HepG2 (cell line): Measurements from ENCODE around the gene NBEAL2. TPM values are rescaled to one million over a fixed set of nuclear protein-coding genes. Genes with fewer than 3 reads are reported as not detected.

Source experiments
- ATAC-seq: fragments of 200-7000 bp; cut with Tn5 transposase; 3 replicates; pipeline ENCODE4 v1.9.1; 2020; ENCODE audit warnings: mild to moderate bottlenecking, moderate library complexity
- BruUV-seq: library from RNA; stranded (reverse); fragments of 400-500 nt; replicated peaks from 2 replicates; lab custom pipeline; 2021; lab: Mats Ljungman, UMichigan
- CTCF ChIA-PET: fragments of 300-600 bp; formaldehyde crosslinking; extraction: SDS; loops from one replicate; lab custom pipeline; 2021; ENCODE audit warnings: low total read pairs, inconsistent platforms, low intra/inter-chr PET ratio; lab: Yijun Ruan, JAX
- POLR2A ChIA-PET: fragments of 350-600 bp; sonication (Branson Sonifier 250); formaldehyde crosslinking; loops from one replicate; lab custom pipeline; 2020; ENCODE audit warnings: antibody characterized with exemption, inconsistent platforms; lab: Yijun Ruan, JAX
- DNase-seq: peaks from one replicate; pipeline ENCODE4 v3.0.0-alpha.2; 2015; ENCODE audit warnings: low spot score
- FAIRE-seq: peaks from 3 replicates; lab custom pipeline; 2011; peaks lifted over from hg19 to GRCh38; lab: Jason Lieb, UNC
- H2AFZ ChIP-seq: one replicate; pipeline ENCODE4 v1.6.1; 2011; ENCODE audit warnings: low read length, inconsistent platforms
- H3K27ac ChIP-seq: fragments of 300-600 bp; 3 replicates; pipeline ENCODE4 v1.8.0; 2011; ENCODE audit warnings: mixed run types, mild to moderate bottlenecking, mixed read lengths, low read length, inconsistent platforms; ENCODE audit not compliant: insufficient read depth; ENCODE audit errors: extremely low read length
- H3K27me3 ChIP-seq, 2 experiments: fragments of 200-600 bp in 1 of 2; 2 replicates in 1 of 2; 3 replicates in 1 of 2; pipeline versions ENCODE4 v1.6.0 to v1.8.0; 2011; ENCODE audit warnings: low read length in 2 of 2, mild to moderate bottlenecking in 2 of 2, moderate library complexity in 2 of 2, inconsistent platforms in 1 of 2; ENCODE audit not compliant: insufficient read depth in 2 of 2, control insufficient read depth in 1 of 2
- H3K36me3 ChIP-seq, 2 experiments: fragments of 200-600 bp in 1 of 2; replicated peaks in 1 of 2; 2 replicates in 1 of 2; 3 replicates in 1 of 2; pipeline versions ENCODE4 v1.5.1 to v1.8.0; 2011; ENCODE audit warnings: low read length in 2 of 2, inconsistent platforms in 1 of 2; ENCODE audit not compliant: insufficient read depth in 2 of 2, control insufficient read depth in 1 of 2
- H3K4me1 ChIP-seq: 2 replicates; pipeline ENCODE4 v1.5.1; 2012; ENCODE audit warnings: low read length, inconsistent platforms; ENCODE audit not compliant: insufficient read depth
- H3K4me2 ChIP-seq: 2 replicates; pipeline ENCODE4 v1.6.0; 2011; ENCODE audit warnings: low read depth, low read length, inconsistent platforms
- H3K4me3 ChIP-seq, 3 experiments: fragments of 200-600 bp in 1 of 3; sonication (generic), shearing (Covaris generic) in 1 of 3; replicated peaks in 1 of 3; 2 replicates each; pipeline ENCODE4 v1.5.1; 2011 to 2016; ENCODE audit warnings: low read length in 3 of 3, inconsistent platforms in 2 of 3, low read depth in 2 of 3, mild to moderate bottlenecking in 2 of 3, control low read depth in 1 of 3, mixed read lengths in 1 of 3; ENCODE audit not compliant: insufficient read depth in 1 of 3
- H3K79me2 ChIP-seq: one replicate; pipeline ENCODE4 v1.6.1; 2011; ENCODE audit warnings: low read length, inconsistent platforms; ENCODE audit not compliant: insufficient read depth
- H3K9ac ChIP-seq: 2 replicates; pipeline ENCODE4 v1.6.0; 2011; ENCODE audit warnings: mild to moderate bottlenecking, low read depth, low read length, inconsistent platforms; ENCODE audit not compliant: insufficient read depth
- H3K9me3 ChIP-seq: 2 replicates; pipeline ENCODE4 v1.5.1; 2012; ENCODE audit warnings: mild to moderate bottlenecking, low read length
- H4K20me1 ChIP-seq: 2 replicates; pipeline ENCODE4 v1.6.0; 2011; ENCODE audit warnings: inconsistent platforms, mild to moderate bottlenecking, low read length, moderate library complexity; ENCODE audit not compliant: insufficient read depth
- ATRX ChIP-seq: sonication (generic); formaldehyde crosslinking; IDR thresholded peaks from 2 replicates; pipeline ENCODE4 v1.4.0; 2020; ENCODE audit warnings: missing genetic modification reagents, borderline replicate concordance
- FOXC1 ChIP-seq: sonication (generic); formaldehyde crosslinking; IDR thresholded peaks from 2 replicates; pipeline ENCODE4 v1.8.0; 2022; ENCODE audit warnings: mild to moderate bottlenecking, missing genetic modification reagents, borderline replicate concordance
- JUND ChIP-seq: sonication (generic); formaldehyde crosslinking; IDR thresholded peaks from 2 replicates; pipeline ENCODE4 v1.8.0; 2022; ENCODE audit warnings: mild to moderate bottlenecking, missing genetic modification reagents
- KLF11 ChIP-seq: IDR thresholded peaks from 2 replicates; pipeline ENCODE4 v1.6.1; 2016; ENCODE audit warnings: missing compliant biosample characterization
- KLF16 ChIP-seq, 2 experiments: sonication (generic) in 1 of 2; formaldehyde crosslinking in 1 of 2; IDR thresholded peaks; 2 replicates each; pipeline versions ENCODE4 v1.6.1 to v1.8.0; 2016 to 2023; ENCODE audit warnings: missing genetic modification reagents in 2 of 2, missing compliant biosample characterization in 1 of 2
- MIER3 ChIP-seq: IDR thresholded peaks from 2 replicates; pipeline ENCODE4 v1.6.1; 2016; ENCODE audit warnings: missing compliant biosample characterization, borderline replicate concordance
- MIXL1 ChIP-seq: IDR thresholded peaks from 2 replicates; pipeline ENCODE4 v1.6.1; 2016
- ZBTB42 ChIP-seq: sonication (generic); formaldehyde crosslinking; IDR thresholded peaks from 2 replicates; pipeline ENCODE4 v1.5.0; 2020; ENCODE audit warnings: mild to moderate bottlenecking, missing genetic modification reagents
- ZFP90 ChIP-seq: sonication (generic); formaldehyde crosslinking; IDR thresholded peaks from 2 replicates; pipeline ENCODE4 v1.8.0; 2022; ENCODE audit warnings: missing genetic modification reagents, mild to moderate bottlenecking, inconsistent platforms, borderline replicate concordance
- ZNF333 ChIP-seq: sonication (generic); formaldehyde crosslinking; IDR thresholded peaks from 2 replicates; pipeline ENCODE4 v1.4.0; 2020; ENCODE audit warnings: mild to moderate bottlenecking, missing genetic modification reagents, borderline replicate concordance
- ZNF720 ChIP-seq: sonication (generic); formaldehyde crosslinking; IDR thresholded peaks from 2 replicates; pipeline ENCODE4 v1.4.0; 2020; ENCODE audit warnings: missing genetic modification reagents
- WGBS: methylation state at CpG from one replicate; pipeline ENCODE4 v1.1.6; 2017; ENCODE audit warnings: low lambda C conversion rate; 5-methylcytosine and 5-hydroxymethylcytosine counted together
- in situ Hi-C: cut with HindIII; loops from 2 replicates; pipeline ENCODE4 v1.10.0; 2017; ENCODE audit warnings: low pct_unique_long_range_greater_than_20kb; ENCODE audit not compliant: extremely low pct_ligation_motif_present
- intact Hi-C: fragments of 100-400 bp; cut with micrococcal nuclease; formaldehyde crosslinking; loops from one replicate; pipeline ENCODE4 v1.10.0; 2022; ENCODE audit not compliant: unreplicated experiment
- polyA plus RNA-seq, 8 experiments: library from polyadenylated mRNA; depleted of rRNA in 3 of 8; stranded (reverse) in 7 of 8; unstranded in 1 of 8; fragments of >200 nt; fragmentation: Illumina TruSeq in 4 of 8; extraction: Trizol in 4 of 8; gene quantifications; 2 replicates each; pipeline versions ENCODE4 v1.2.1 to v1.2.3, GENCODE V29; 2011 to 2016; ENCODE audit warnings: low read depth in 4 of 8, missing spikeins in 1 of 8, mixed read lengths in 1 of 8; ENCODE audit not compliant: insufficient read depth in 1 of 8
- total RNA-seq, 5 experiments: library from RNA; depleted of rRNA; stranded (reverse); fragments of >200 nt; fragmentation: Illumina TruSeq; extraction: Trizol; gene quantifications; 2 replicates each; pipeline ENCODE4 v1.2.3, GENCODE V29; 2016; ENCODE audit warnings: low read depth in 1 of 5
- TF ChIP-seq, protein P1 (sequence below): sonication (generic); formaldehyde crosslinking; IDR thresholded peaks from 2 replicates; pipeline ENCODE4 v1.4.0; 2020; ENCODE audit warnings: missing genetic modification reagents, mild to moderate bottlenecking, borderline replicate concordance
- TF ChIP-seq, protein P2 (sequence below): sonication (generic); formaldehyde crosslinking; IDR thresholded peaks from 2 replicates; pipeline ENCODE4 v1.4.0; 2020; ENCODE audit warnings: missing genetic modification reagents
- TF ChIP-seq, protein P3 (sequence below): sonication (generic); formaldehyde crosslinking; conservative IDR thresholded peaks from 2 replicates; pipeline ENCODE4 v1.4.0; 2020; ENCODE audit warnings: missing genetic modification reagents
- TF ChIP-seq, protein P4 (sequence below): sonication (generic); formaldehyde crosslinking; IDR thresholded peaks from 2 replicates; pipeline ENCODE4 v1.4.0; 2020; ENCODE audit warnings: missing genetic modification reagents, low read depth, mild to moderate bottlenecking, borderline replicate concordance
- TF ChIP-seq, protein P5 (sequence below): sonication (generic); formaldehyde crosslinking; conservative IDR thresholded peaks from 2 replicates; pipeline ENCODE4 v1.4.0; 2020; ENCODE audit warnings: missing genetic modification reagents

Gene NBEAL2
- total and polyA plus RNA-seq, 2 of the 13 experiments (the other 11 are each of a cell fraction or from before 2014, with no cell fraction given), result 9.7 to 12.4 TPM

DNA sequence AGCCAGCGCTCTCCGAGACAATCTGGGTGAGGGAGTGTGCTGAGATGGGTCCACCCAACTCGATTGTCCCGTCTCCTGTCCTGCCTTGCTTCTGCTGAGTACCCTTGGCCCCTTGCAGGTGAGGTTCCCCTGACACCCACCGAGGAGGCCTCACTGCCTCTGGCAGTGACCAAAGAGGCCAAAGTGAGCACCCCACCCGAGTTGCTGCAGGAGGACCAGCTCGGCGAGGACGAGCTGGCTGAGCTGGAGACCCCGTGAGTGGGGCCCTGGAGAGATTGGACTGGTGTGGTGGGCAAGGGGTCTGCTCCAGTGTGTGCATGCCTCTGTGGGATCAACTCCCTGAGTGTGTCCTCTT is 23.6 kb downstream of the NBEAL2 start:
- intact Hi-C loops, result no loop called here
- WGBS, result 92% methylated on average over 10 of the region's 10 CpGs
- Histone ChIP-seq H3K27me3 (no peaks in the 10 kb centered on the region), H3K4me3 (no peak overlapping the region), H3K79me2 (no peaks in the 10 kb centered on the region), H3K9ac (no peak overlapping the region), H2AFZ (no peak overlapping the region), H3K36me3 (peaks cover 8 to 26% of the 10 kb centered on the region in 2 experiments), H4K20me1 (no peaks in the 10 kb centered on the region), H3K9me3 (no peaks in the 10 kb centered on the region), H3K27ac (no peak overlapping the region), H3K4me1 (peaks cover 9% of the 10 kb centered on the region), H3K4me2 (no peak overlapping the region)
- DNase-seq, result no peak
- ATAC-seq, result no peak
- CTCF ChIA-PET, result no interaction called here
- TF ChIP-seq ZBTB42 (CRISPR knock-in tag) (no peak), MIXL1 (no peak), ZFP90 (CRISPR knock-in tag) (no peak), ZNF720 (CRISPR knock-in tag) (no peak), JUND (CRISPR knock-in tag) (no peak), KLF11 (CRISPR knock-in tag) (no peak), ZNF333 (CRISPR knock-in tag) (no peak), ATRX (CRISPR knock-in tag) (no peak), KLF16 (CRISPR knock-in tag; IDR thresholded peaks at IDR 0.05) (no peak), FOXC1 (CRISPR knock-in tag) (no peak), MIER3 (CRISPR knock-in tag) (no peak)
- TF ChIP-seq, protein P1, sequence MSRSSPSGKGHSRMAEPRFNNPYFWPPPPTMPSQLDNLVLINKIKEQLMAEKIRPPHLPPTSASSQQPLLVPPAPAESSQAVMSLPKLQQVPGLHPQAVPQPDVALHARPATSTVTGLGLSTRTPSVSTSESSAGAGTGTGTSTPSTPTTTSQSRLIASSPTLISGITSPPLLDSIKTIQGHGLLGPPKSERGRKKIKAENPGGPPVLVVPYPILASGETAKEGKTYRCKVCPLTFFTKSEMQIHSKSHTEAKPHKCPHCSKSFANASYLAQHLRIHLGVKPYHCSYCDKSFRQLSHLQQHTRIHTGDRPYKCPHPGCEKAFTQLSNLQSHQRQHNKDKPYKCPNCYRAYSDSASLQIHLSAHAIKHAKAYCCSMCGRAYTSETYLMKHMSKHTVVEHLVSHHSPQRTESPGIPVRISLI (CRISPR knock-in tag), result no peak
- TF ChIP-seq, protein P2, sequence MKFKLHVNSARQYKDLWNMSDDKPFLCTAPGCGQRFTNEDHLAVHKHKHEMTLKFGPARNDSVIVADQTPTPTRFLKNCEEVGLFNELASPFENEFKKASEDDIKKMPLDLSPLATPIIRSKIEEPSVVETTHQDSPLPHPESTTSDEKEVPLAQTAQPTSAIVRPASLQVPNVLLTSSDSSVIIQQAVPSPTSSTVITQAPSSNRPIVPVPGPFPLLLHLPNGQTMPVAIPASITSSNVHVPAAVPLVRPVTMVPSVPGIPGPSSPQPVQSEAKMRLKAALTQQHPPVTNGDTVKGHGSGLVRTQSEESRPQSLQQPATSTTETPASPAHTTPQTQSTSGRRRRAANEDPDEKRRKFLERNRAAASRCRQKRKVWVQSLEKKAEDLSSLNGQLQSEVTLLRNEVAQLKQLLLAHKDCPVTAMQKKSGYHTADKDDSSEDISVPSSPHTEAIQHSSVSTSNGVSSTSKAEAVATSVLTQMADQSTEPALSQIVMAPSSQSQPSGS, result no peak
- TF ChIP-seq, protein P3, sequence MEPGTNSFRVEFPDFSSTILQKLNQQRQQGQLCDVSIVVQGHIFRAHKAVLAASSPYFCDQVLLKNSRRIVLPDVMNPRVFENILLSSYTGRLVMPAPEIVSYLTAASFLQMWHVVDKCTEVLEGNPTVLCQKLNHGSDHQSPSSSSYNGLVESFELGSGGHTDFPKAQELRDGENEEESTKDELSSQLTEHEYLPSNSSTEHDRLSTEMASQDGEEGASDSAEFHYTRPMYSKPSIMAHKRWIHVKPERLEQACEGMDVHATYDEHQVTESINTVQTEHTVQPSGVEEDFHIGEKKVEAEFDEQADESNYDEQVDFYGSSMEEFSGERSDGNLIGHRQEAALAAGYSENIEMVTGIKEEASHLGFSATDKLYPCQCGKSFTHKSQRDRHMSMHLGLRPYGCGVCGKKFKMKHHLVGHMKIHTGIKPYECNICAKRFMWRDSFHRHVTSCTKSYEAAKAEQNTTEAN (CRISPR knock-in tag), result no peak
- TF ChIP-seq, protein P4, sequence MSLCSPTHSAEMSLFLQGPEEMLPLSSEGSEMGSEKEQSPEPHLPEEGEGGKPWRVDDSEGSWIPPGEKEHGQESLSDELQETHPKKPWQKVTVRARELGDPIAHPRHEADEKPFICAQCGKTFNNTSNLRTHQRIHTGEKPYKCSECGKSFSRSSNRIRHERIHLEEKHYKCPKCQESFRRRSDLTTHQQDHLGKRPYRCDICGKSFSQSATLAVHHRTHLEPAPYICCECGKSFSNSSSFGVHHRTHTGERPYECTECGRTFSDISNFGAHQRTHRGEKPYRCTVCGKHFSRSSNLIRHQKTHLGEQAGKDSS (CRISPR knock-in tag), result no peak
- TF ChIP-seq, protein P5, sequence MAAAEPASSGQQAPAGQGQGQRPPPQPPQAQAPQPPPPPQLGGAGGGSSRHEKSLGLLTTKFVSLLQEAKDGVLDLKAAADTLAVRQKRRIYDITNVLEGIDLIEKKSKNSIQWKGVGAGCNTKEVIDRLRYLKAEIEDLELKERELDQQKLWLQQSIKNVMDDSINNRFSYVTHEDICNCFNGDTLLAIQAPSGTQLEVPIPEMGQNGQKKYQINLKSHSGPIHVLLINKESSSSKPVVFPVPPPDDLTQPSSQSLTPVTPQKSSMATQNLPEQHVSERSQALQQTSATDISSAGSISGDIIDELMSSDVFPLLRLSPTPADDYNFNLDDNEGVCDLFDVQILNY (CRISPR knock-in tag), result no peak
- in situ Hi-C loops, result no loop called here
- no peak for FAIRE-seq
- no TSS peak for BruUV-seq
- POLR2A ChIA-PET, result no interaction called here
